AG04449 (cell line): ENCODE results near the gene IGSF9B.

Experiments used
- CTCF ChIA-PET: fragments of 350-600 bp; formaldehyde crosslinking; extraction: SDS; loops from one replicate; lab custom pipeline; 2021; ENCODE audit warnings: antibody characterized with exemption; lab: Yijun Ruan, JAX
- POLR2A ChIA-PET: fragments of 400-600, 350-600 bp; formaldehyde crosslinking; extraction: SDS; loops from one replicate; lab custom pipeline; 2020; ENCODE audit warnings: antibody characterized with exemption, inconsistent platforms; lab: Yijun Ruan, JAX
- DNase-seq: peaks from one replicate; pipeline ENCODE4 v3.0.0-alpha.2; 2010; ENCODE audit warnings: low read depth, low spot score
- H3K4me3 ChIP-seq: 2 replicates; pipeline ENCODE4 v1.5.1; 2011; ENCODE audit warnings: low read depth, mild to moderate bottlenecking, control low read depth, low read length
- TF ChIP-seq, protein P1 (sequence below): IDR thresholded peaks from one replicate; pipeline ENCODE4 v1.5.1; 2011; ENCODE audit warnings: mild to moderate bottlenecking, moderate library complexity, low read length, control low read depth, inconsistent platforms; ENCODE audit not compliant: insufficient read depth; ENCODE audit errors: missing control alignments

IGSF9B gene

DNA sequence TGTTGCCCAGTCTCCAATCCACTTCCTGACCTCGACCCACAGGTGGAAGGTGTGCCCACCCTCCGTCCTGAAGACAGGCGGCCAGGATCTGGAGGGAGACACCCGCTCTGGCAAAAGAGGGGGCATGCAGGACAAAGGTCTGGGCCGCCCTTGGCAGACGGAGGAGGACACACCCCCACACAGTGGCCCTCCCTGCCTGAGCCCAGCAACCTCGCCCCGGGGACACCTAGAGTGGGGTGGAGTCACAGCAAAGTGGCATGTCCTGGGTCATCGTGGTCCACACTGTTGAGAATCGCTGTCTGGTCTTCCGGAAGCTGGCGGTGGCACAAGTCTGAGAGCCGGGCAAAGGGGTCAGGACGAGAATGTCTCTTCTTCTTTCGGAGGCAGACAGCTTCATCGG lies 47.9 kb downstream of the IGSF9B start:
- no peak for DNase-seq
- CTCF ChIA-PET: no interaction called here
- H3K4me3 ChIP-seq: no peak overlapping the region
- TF ChIP-seq, protein P1, sequence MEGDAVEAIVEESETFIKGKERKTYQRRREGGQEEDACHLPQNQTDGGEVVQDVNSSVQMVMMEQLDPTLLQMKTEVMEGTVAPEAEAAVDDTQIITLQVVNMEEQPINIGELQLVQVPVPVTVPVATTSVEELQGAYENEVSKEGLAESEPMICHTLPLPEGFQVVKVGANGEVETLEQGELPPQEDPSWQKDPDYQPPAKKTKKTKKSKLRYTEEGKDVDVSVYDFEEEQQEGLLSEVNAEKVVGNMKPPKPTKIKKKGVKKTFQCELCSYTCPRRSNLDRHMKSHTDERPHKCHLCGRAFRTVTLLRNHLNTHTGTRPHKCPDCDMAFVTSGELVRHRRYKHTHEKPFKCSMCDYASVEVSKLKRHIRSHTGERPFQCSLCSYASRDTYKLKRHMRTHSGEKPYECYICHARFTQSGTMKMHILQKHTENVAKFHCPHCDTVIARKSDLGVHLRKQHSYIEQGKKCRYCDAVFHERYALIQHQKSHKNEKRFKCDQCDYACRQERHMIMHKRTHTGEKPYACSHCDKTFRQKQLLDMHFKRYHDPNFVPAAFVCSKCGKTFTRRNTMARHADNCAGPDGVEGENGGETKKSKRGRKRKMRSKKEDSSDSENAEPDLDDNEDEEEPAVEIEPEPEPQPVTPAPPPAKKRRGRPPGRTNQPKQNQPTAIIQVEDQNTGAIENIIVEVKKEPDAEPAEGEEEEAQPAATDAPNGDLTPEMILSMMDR: no peak
- POLR2A ChIA-PET: no interaction called here

DNA sequence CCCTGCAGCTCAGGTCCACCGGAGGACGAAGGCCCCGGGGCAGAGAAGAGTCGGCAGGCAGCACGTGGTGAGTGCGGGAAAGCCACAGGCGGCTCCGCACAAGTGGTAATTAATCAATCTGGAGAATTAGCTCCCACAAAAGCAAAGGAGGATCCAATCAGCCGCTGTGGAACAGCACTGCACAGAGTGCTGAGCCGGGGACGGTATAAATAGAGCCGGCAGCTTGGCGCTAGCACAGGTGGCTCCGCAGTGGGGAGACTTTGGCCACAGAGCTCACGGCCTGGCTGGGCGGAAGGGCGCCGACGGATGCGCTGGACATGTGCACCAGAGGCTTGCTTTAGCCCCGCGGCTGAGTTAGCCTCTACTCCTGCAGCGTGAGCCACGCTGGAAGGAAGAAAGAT lies 48.9 kb downstream of the IGSF9B start:
- H3K4me3 ChIP-seq: no peak overlapping the region
- ChIA-PET CTCF (no interaction called here), POLR2A (no interaction called here)
- TF ChIP-seq, protein P1: no peak
- DNase-seq: no peak

DNA sequence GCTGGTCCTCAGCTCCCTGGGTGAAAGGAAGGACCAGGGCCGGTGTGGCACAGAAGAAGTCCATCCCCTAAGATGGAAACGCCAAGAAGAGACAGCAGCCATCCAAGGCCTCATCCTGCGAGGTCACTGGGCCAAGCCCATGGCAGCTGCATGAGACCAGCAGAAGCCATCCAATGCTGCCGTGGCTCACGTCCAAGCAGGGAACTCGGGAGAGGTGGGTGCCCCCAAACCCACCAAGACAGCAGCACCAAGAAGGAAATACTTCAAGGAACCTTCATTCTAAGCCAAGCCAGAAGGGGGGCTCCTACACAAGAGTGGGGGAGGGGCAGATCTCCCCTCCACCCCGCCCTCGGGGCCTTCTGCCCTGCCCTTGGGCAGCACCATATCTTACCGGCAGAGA lies 49.6 kb downstream of the IGSF9B start:
- no peak overlapping the region for H3K4me3 ChIP-seq
- CTCF ChIA-PET: no interaction called here
- TF ChIP-seq, protein P1: no peak
- no peak for DNase-seq
- POLR2A ChIA-PET: no interaction called here

DNA sequence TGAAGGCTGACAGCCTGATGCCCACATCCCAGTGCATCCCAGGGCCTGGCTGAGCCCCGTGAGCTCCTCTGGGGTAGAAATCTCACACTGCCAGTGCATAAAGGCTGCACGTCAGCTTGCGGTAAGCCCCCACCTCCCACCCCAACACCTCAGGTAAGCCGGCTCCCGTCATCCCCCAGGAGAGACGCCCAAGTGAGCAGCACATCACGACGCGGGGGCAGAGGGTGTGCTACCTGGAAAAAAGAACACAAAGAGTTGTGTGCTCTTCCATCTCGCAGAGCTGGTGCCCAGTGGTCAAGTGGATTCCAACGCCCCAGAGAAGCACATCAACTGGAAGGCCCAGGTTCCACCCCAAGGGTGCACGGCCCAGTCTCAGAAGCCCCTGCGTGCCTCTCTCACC lies 50.0 kb downstream of the IGSF9B start:
- TF ChIP-seq, protein P1: no peak

DNA sequence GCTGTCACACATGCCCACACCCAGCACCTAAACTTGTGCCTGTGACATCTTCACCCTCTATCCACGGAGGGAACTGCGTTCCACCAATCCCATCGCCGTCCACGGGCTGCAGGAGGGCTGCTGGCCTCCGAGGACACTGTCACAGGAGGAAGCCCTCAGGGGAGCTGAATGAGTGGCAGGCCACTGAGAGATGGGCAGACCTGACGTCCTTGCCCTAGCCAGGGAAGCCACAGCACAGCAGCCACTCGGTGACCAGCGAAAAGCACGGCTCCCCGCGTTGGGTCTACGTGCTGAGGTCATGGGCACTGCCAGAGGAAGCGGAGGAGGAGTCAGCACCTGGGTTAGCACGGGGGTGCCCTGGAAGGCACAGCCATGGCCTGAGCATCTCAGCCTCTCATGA lies 50.5 kb downstream of the IGSF9B start:
- H3K4me3 ChIP-seq: no peak overlapping the region
- CTCF ChIA-PET: no interaction called here
- TF ChIP-seq, protein P1: no peak
- no peak for DNase-seq
- POLR2A ChIA-PET: no interaction called here

More for the DNA sequence above, 50.0 kb downstream of the IGSF9B start:
- no peak overlapping the region for H3K4me3 ChIP-seq
- ChIA-PET POLR2A (no interaction called here), CTCF (no interaction called here)
- DNase-seq: no peak

DNA sequence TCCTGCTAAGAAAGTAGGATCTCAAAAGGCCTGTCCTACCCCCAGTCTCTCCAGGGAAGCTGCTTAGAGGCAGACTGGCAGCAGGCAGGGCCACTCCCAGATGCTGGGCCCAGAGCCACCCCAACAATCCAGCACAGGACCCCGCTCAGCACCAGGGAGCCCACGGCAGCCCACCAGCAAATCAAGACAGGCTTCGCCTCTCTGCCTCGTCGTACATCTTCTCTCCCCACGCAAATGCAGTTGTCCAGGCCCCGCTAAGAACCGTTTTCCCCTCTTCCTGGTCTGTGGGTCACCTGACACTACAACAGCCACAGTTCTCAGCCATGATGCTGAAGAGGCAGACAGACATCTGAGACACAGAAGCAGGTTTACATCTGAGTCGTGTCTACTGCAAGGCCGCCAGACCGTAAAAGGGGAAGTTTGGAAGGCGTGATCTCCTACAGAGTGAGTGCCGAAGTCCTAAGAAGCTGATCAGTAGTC lies 51.1 kb downstream of the IGSF9B start:
- TF ChIP-seq, protein P1: no peak
- ChIA-PET POLR2A (no interaction called here), CTCF (no interaction called here)
- DNase-seq: no peak
- no peak overlapping the region for H3K4me3 ChIP-seq
